GM23338 (cell line): ENCODE measurements around the gene NAAA. TPM values are rescaled to one million over a fixed set of nuclear protein-coding genes. Genes with fewer than 3 reads are reported as not detected.

Experiments used
- NANOG ChIP-seq: IDR thresholded peaks from 2 replicates; pipeline ENCODE4 v1.6.1; 2016; ENCODE audit warnings: antibody characterized with exemption, borderline replicate concordance
- polyA plus RNA-seq: library from polyadenylated mRNA; unstranded; fragments of >200 nt; fragmentation: Nextera tagmentation; extraction: Ambion mirVana; gene quantifications from 2 replicates; pipeline ENCODE4 v1.2.1, GENCODE V29; 2016
- total RNA-seq: library from RNA; depleted of rRNA; stranded (reverse); fragments of >200 nt; shearing (Covaris generic); gene quantifications from 2 replicates; pipeline ENCODE4 v1.2.3, GENCODE V29; 2014; rRNA removed
- TF ChIP-seq, protein P1 (sequence below): IDR thresholded peaks from 2 replicates; pipeline ENCODE4 v1.6.1; 2016; ENCODE audit warnings: antibody characterized with exemption

Gene NAAA
- total and polyA plus RNA-seq, 2 experiments from 2014 or later = 13.2 to 36.6 TPM

DNA sequence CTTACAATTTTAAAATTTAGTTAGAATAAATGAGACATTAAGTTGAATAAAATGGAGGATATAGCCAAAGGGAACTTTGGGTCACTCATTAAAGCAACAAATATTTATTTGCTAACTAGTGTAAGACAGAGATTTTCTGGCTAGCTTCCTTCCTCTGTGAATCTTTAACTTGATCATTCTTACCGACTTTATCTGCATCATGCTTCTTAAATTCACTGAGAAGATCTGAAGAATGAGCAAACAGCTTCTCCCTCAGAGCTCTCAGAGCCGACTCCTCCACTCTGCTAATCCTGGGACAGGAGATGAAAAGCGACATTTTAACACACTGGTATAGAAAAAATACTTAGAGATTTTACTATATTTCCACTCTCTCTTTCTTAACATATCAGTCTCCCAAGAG is 73.7 kb downstream of the NAAA start (continued):
- TF ChIP-seq NANOG = no peak
- TF ChIP-seq, protein P1, sequence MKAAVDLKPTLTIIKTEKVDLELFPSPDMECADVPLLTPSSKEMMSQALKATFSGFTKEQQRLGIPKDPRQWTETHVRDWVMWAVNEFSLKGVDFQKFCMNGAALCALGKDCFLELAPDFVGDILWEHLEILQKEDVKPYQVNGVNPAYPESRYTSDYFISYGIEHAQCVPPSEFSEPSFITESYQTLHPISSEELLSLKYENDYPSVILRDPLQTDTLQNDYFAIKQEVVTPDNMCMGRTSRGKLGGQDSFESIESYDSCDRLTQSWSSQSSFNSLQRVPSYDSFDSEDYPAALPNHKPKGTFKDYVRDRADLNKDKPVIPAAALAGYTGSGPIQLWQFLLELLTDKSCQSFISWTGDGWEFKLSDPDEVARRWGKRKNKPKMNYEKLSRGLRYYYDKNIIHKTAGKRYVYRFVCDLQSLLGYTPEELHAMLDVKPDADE = no peak

Other genes starting within 250 kb of the NAAA start
- gene USO1, start 216.4 kb downstream of the NAAA start, total RNA-seq = 241 and 277 TPM in 2 replicates
- gene USO1, start 216.4 kb downstream of the NAAA start, polyA plus RNA-seq = 98.5 and 113 TPM in 2 replicates
- gene PPEF2, start 38.6 kb downstream of the NAAA start, total RNA-seq = 0.58 TPM in 1 of 2 replicates, not detected in the other
- gene PPEF2, start 38.6 kb downstream of the NAAA start, polyA plus RNA-seq = not detected in 2 replicates
- gene SDAD1, start 49.9 kb upstream of the NAAA start, total RNA-seq = 62.2 and 67.4 TPM in 2 replicates
- 193 and 252 TPM in 2 replicates for gene SDAD1, start 49.9 kb upstream of the NAAA start, polyA plus RNA-seq
- gene CXCL9, start 66.5 kb upstream of the NAAA start, total RNA-seq = not detected in 2 replicates
- gene CXCL9, start 66.5 kb upstream of the NAAA start, polyA plus RNA-seq = not detected in 2 replicates
- not detected in 2 replicates for gene CXCL10, start 82.5 kb upstream of the NAAA start, total RNA-seq
- not detected in 2 replicates for gene CXCL10, start 82.5 kb upstream of the NAAA start, polyA plus RNA-seq
- 0.23 and 1.9 TPM in 2 replicates for gene CXCL11, start 95.1 kb upstream of the NAAA start, total RNA-seq
- 0.54 and 0.81 TPM in 2 replicates for gene CXCL11, start 95.1 kb upstream of the NAAA start, polyA plus RNA-seq
- gene ART3, start 133.7 kb upstream of the NAAA start, total RNA-seq = 0.87 and 1.2 TPM in 2 replicates
- gene ART3, start 133.7 kb upstream of the NAAA start, polyA plus RNA-seq = 1.1 and 1.7 TPM in 2 replicates
- 117 and 118 TPM in 2 replicates for gene NUP54, start 207.4 kb upstream of the NAAA start, total RNA-seq
- 86.6 and 97.8 TPM in 2 replicates for gene NUP54, start 207.4 kb upstream of the NAAA start, polyA plus RNA-seq